A549 treated with ZK216348 at 1 μM for 4 hours (cell line): Measurements from ENCODE around the gene ADAMTS18. TPM values are rescaled to one million over a fixed set of nuclear protein-coding genes. Genes with fewer than 3 reads are reported as not detected.

ENCODE experiments used
- total RNA-seq: library from RNA; stranded (reverse); fragments of 200-300 nt; extraction: Qiagen RNA extraction; gene quantifications from 5 replicates; pipeline ENCODE4 v1.2.3, GENCODE V29; 2022; ENCODE audit warnings: low read depth

Gene ADAMTS18, protein sequence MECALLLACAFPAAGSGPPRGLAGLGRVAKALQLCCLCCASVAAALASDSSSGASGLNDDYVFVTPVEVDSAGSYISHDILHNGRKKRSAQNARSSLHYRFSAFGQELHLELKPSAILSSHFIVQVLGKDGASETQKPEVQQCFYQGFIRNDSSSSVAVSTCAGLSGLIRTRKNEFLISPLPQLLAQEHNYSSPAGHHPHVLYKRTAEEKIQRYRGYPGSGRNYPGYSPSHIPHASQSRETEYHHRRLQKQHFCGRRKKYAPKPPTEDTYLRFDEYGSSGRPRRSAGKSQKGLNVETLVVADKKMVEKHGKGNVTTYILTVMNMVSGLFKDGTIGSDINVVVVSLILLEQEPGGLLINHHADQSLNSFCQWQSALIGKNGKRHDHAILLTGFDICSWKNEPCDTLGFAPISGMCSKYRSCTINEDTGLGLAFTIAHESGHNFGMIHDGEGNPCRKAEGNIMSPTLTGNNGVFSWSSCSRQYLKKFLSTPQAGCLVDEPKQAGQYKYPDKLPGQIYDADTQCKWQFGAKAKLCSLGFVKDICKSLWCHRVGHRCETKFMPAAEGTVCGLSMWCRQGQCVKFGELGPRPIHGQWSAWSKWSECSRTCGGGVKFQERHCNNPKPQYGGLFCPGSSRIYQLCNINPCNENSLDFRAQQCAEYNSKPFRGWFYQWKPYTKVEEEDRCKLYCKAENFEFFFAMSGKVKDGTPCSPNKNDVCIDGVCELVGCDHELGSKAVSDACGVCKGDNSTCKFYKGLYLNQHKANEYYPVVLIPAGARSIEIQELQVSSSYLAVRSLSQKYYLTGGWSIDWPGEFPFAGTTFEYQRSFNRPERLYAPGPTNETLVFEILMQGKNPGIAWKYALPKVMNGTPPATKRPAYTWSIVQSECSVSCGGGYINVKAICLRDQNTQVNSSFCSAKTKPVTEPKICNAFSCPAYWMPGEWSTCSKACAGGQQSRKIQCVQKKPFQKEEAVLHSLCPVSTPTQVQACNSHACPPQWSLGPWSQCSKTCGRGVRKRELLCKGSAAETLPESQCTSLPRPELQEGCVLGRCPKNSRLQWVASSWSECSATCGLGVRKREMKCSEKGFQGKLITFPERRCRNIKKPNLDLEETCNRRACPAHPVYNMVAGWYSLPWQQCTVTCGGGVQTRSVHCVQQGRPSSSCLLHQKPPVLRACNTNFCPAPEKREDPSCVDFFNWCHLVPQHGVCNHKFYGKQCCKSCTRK (N-terminal part only)
- total RNA-seq: 0.07 TPM in 1 of 5 replicates, not detected in the others

DNA sequence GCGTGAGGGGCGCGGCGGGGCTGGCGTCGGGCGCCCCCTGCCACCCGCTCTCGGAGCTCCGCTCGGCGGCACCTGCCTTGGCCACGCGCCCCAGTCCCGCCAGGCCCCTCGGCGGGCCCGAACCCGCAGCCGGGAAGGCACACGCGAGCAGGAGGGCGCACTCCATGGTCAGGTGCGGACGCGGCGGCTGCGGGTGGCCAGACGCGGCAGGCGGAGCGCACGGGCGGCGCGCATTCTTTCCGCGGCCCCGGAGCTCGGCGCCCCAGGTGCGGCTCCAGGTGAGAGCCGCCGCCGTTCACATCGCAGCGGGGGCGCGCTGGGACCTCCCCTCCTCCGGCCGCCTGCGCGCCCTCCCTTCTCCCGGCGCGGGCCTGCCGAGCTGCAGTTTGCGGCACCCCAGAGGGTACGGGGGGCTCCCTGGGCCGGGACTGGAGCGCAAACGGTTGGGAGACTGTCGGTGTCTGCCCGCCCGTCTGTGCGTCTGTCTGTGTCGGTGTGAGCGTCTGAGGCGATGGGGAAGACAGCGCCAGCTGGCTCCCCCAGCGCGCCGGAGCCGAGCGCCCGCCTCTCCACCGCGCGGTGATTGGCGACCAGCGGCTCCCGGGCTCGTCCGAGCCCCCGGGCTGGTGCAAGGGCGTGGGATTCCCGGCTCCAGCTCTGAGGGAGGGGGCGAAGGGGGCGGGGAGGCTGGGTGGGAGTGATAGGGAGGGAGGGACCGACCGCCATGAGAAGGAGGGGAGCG, at the start of gene ADAMTS18:
TSS of gene ADAMTS18 (minus strand) at position 505 of the 742 bp plus-strand sequence. CDS start at position 166, 339 bp downstream.

Other genes with a start within 250 kb of the ADAMTS18 start
- 18.3 to 40.8 TPM (median 37.9 TPM) in 5 replicates for gene MON1B, start 243.8 kb downstream of the ADAMTS18 start, total RNA-seq
- 5.2 to 8.0 TPM (median 7.8 TPM) in 5 replicates for gene SYCE1L, start 235.6 kb downstream of the ADAMTS18 start, total RNA-seq